Fibroblast of skin of left biceps (primary cell): ENCODE data around the gene GJA9.
"Not testable (repeated sequence)": the region's sequence is repeated elsewhere in the genome, so short reads cannot be mapped to it uniquely, and the experiment has no call there.

Source experiments
- DNase-seq, 2 experiments: peaks; one replicate each; pipeline ENCODE4 v3.0.0-alpha.2; 2013; ENCODE audit warnings: low read depth in 2 of 2

GJA9 gene

DNA sequence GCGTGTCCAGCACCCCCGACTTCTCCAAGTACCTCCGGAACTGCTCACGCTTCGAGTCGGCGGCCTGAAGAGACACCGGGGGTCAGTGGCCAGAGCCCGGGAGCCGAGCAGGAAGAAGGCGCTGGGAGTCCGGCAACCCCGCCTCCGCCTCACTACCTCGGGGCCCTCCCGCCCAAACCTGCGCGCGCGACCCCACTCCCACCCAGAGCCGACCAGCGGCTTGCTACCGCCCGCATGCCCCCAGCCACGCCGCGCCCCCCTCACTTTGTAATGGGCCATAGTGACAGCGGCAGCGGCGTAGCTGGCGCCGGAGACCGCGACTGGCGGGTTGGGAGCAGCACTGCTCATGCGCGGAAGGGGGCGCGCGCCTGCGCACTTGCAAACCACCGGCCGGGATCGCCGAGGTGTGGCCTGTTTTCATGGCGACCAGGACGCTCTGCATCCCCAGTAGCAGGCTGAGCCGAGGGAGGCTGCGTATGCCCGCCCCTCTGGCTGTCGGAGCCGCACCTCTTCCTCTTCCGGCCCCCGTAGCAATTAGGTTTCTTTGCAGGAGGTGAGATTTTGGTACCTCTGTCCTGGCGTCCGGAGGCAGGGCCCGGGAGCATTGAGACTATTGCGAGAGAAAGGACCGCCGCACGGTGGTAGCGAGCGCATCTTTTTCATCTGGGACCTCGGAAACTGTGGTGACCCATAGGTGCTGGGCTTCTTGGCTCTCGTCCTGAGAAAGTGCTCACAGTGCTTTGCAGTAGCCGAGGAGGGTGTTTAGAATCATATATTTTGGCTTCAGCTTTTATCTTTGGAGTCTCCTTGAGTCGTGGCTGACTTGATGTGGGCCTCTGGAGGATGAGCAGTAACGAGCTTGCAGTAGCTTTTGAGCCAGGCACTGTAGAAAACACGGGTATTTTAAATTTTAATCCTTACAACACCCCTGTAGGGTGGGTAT lies 8.1 kb downstream of the GJA9 start, which contains the start of gene MYCBP:
MYCBP (minus strand) TSS at position 322 of the 943 bp plus-strand sequence; CDS start at position 279, 43 bp downstream.
- DNase-seq, result peak; percentile 81 to 83

DNA sequence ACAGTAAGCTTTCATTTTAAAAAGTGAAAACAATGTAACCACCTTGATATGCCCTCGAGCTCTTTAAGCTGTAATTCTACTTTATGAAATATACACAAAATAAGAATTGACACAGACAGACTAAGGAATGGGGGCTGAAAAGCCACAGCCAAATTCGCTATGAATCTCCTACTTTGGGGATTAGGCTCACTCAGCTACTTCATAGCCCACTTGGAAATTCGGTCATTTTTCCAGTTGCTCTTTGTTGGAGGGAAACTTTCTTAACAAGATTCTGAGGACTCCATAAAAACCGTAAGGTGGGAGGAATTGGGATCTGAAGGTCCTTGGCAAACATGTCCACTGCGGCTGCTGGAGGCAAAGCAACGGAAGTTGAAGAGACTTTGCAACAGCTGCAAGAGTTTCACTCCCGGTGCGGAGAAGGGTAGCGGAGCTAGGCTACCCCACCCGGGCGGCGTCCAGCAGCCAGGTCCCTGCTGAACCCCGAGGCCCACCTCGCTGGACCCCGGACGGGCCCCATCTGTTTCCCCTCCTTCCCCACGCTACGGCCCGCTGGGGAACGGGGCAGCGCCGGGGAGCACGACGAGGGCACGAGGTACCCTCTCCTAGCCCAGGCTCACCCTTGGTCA lies 8.9 kb downstream of the GJA9 start:
- no peak for DNase-seq

DNA sequence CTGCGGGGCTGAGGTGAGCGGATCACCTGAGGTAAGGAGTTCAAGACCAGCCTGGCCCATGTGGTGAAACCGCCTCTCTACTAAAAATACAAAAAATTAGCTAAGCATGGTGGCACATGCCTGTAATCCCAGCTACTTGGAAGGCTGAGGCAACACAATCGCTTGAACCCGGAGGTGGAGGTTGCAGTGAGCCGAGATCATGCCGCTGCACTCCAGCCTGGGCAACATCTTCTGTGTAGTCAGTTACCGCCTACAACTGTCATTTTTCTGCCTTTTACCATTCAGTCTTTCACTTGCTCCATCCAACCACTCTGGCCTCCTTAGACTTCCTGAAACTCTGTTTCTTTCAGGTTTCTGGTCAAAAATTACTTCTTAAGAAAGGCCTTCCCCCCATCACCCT lies 10.4 kb downstream of the GJA9 start:
- DNase-seq, result no peak

DNA sequence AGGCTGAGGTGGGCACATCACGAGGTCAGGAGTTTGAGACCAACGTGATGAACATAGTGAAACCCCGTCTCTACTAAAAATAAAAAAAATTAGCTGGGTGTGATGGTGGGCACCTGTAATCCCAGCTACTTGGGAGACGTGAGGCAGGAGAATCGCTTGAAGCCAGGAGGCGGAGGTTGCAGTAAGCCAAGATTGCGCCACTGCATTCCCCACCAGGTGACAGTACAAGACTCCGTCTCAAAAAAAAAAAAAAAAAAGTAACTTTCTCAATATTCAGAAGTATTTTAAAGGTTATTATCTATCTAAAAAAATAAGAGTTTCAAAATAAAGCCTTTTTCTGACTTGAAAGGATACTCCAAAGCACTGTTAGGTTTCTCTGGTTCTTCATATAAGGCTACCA lies 14.2 kb downstream of the GJA9 start:
- no peak for DNase-seq

DNA sequence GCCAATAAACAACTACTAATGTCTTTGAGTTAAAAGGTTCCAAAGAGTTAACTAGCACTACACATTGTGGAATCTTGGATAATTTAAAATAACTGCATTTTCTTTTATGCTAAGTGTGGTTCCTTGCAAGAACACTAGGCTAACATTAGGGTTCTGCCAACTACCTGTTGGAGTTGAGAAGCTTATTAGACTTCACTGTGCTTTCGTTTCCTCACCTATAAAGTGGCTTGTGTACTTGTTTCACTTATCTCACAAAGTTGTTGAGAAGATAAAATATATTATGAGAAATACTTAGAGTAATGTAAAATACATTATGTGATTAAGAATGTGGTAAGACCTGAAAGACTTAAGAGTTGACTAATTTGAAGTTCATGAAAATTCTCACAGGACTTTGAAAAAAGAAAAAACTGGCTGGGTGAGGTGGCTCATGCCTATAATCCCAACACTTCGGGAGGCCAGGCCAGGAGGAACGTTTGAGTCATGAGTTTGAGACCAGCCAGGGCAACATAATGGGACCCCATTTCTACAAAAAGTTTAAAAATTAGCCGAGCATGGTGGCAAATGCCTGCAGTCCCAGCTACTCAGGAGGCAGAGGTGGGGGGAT lies 16.2 kb downstream of the GJA9 start:
- no peak for DNase-seq

DNA sequence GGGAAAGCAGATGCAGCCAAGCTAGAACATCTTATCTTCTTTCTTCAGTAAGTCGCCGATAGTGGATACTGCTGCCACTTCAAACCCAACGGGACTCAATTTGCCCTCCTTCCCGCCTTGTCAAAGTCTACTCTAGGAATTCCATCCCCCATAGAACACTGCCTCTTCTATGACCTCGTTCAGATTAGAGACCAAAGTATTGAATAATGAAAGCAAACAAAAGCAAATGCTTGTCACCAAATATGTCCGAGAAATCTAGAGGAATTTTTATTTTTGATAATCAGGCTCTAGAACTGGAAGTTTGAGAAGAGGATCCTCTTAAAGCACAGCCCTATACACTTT lies 21.0 kb downstream of the GJA9 start:
- no peak for DNase-seq

DNA sequence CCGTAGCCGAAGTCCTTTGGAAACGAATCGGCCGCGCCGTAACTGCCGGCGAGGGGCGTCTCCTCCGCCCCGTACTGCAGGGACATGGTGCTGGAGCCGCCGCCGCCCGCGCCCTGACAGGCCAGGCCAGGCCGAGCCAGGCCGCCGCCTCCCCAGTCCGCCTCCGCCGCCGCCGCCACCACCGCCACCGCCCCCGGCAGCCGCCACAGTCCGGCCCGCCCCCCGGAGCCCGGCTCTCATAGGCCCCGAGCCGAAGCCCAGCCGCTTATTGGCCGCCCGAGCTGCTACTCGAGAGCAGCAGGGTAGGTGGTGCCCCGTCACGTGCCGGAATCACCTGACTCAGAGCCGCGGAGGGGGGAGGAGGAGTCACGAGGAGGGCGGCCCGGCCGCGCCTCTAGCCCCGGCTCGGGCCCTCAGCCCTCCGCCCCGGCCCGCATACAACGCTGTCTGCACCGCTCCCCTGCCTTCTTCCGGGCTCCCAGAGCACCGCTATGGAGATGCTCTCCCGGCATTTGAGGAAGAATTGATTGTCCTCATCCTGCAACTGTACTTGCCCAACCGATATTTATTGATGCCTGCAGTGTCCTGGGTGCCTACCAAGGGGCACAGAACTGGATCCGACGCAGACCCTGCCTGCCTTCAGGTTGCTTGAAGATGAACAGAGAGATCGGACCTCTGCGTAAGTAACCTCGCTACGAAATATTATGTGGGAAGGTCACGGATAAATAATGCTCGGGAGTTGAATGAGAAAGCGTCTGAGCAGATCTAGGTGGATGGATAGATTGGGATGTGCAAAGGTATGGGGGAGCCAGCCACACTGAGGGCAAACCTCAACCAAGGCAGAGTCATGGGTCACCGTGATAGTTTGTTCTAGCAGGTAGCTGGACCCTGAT lies 21.6 kb downstream of the GJA9 start, which contains the start of gene RRAGC:
RRAGC (minus strand) TSS at position 212 of the 893 bp plus-strand sequence; CDS start at position 86, 126 bp downstream.
- DNase-seq, result peak; percentile 94 to 95

DNA sequence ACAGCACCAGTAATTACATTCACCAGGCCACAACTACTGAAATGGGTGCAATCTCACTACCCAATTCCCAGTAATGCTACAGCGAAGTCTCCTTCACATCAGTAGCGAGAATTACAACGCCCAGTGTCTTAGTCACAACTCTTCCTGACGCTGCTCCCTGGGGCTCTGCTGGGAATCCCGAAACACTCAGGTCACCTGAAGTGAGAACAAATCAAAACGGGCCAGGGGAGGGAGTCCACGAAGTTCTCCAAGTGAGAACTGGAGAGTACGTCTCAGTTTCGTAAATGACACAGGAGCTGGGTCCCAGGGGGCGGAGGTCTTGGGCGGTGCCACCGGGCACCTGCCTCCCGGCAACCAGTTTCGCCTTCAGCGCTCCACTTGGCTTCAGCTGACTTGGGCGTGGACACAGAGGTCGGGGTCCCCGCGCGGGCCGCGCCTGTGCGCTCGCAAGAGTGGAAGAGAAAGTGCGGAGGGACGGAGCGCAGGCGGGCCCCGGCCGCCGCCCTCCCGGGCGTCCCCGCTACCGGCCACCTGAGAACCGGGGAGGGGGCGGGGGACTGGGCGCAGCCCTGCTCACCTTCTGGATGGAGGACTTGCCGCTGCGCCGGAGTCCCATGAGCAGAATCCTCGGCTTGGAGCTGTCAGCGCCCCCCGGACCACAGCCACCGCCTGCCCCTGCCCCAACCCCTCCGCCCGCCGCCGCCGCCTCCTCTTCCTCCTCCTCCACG lies 22.4 kb downstream of the GJA9 start:
- DNase-seq, result no peak

DNA sequence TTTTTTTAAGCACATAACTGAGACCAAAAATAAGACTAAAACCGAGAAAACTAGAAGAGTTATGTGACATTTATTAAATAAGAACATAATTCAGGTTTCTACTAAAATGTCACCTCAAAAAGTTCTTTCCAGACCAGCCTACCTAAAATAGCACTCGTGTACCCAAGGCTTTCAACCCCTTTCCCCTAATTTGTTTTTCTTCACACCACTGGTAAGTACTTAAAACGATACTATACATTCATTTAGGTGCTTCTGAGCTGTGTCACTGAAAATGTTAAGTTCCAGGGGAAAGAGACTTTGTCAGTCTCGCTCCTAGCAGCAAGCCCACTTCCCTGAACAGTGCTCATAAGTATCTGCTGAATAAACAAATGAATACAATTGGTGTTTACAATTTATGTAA lies 28.6 kb downstream of the GJA9 start:
- no peak for DNase-seq

DNA sequence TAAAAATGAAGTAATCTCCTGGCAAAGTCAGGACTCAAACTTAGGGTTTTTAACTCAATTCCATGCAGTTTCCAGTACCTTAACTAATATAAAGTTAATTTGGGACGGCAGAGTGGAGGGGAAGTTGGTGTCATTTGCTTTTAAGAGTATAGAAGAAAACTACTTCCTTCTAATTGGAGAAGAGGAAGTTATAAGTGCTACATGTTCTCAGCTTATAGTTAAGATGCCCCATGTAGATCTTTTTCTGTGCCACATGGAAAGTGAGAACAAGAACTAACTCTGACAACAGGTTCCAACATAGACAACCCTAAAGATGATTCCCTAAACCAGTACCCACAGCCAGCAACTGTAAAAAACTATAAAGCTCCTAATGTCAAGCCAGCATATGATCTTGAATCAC lies 33.3 kb downstream of the GJA9 start:
- no peak for DNase-seq

DNA sequence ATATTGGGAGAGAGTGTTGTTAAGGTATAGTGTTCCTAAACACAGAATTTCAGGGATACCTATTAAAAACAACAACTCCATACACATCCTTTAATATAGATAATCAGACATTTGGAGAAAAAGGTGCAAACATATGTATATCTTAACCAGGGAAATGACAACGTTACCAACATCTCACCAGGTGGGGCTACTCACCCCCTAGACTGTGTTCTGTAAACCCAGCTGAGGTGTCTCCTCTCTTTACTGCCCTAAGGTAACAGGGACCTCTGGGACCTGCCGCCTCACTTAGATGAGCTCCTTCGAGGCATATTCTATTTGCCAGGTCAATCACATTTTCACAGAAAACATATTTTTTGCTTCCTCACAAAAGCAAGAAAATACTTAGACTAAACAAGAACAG lies 35.2 kb downstream of the GJA9 start:
- no peak for DNase-seq

DNA sequence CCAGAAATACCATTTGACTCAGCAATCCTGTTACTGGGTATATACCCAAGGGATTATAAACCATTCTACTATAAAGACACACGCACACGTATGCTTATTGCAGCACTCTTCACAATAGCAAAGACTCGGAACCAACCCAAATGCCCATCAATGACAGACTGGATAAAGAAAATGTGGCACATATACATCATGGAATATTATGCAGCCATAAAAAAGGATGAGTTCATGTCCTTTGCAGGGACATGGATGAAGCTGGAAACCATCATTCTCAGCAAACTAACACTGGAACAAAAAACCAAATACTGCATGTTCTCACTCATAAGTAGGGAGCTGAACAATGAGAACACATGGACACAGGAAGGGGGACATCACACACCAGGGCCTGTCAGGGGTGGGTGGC lies 36.3 kb downstream of the GJA9 start:
- not testable (repeated sequence) for DNase-seq

DNA sequence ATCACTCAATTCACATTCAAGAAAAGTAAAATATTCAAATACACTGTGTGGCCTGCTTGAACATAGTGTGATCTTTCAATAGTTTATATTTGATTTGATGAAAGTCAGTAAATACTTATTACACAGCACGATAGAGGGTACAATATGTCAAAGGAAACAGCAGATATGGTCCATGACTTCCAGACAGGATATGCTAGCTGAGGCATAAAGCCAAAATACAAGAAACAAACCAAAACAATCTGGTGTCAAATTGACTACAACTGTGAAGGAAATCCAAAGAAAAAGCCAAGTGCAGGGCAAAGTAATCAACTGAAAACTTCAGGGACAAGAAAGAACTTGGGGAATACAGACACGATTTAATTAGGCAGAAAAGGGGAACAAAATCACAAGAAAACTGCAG lies 41.1 kb downstream of the GJA9 start:
- DNase-seq, result no peak

DNA sequence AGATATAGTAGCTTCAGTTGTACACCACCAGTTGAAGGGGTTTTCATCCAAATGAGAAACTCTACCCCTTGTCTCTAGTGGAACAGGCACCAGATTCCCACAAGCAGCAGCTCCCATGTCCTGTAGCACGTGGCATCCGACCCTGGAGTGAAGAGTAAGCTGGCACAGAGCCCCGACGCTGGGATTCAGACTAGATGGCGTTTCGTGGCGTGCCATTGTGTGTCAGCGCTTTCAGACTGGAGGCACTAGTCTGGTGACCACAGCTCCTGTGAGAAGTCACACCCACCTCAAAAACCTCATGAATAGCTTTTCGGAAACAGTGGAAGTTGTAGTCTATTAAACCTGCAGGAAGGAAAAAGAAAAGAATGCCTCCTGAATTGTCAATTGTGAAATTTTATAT lies 42.0 kb downstream of the GJA9 start:
- DNase-seq, result no peak

DNA sequence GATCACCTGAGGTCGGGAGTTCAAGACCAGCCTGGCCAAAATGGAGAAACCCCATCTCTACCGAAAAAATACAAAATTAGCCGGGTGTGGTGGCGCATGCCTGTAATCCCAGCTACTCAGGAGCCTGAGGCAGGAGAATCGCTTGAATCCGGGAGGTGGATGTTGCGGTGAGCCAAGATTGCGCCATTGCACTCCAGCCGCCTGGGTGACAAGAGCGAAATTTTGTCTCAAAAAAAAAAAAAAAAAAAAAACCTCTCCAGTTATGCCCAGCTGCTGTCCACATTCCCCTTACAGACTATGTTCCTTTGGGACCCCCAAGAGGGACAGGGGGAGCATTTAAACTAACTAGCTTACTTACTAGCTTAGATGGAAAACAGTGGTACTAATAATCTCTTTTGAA lies 45.1 kb downstream of the GJA9 start:
- not testable (repeated sequence) for DNase-seq

DNA sequence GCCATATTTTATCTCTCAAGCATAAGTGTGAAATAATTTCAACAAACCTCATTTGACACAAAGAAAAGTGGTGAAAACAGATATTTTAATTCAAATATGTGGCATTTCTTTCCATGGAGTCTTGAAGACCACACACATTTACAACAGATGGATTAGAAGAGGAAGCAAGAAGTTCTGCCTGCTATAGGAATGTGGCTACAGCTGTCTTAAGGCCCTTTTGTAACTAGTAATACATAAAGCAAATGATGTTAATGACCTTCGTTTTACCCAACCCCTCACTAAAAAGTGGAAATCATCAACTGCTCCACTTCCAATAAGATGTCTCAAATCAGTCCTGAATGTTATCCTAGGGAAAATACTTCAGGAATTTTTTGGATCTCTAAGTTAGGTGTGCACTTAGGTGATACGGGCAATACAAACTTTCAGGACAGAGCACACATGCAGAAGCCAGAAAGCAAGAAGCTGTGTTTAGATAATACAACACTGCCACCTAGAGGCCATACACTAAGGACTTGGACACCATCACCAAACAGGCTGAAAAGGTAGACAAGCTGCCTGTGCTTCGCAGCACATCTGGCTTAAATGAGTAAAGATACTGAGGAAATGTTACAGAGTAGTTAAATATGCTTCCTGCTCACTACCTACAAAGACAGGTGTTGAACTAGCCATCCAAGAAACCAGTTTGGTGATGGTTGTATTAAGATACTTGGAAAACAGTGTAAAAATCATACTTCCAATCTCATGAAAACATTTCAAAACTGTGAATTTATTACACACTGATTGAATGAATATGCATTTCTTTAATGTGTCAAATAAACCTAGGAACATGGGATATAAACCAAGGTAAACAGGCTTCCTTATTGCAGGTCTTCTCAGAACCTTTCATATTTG lies 46.2 kb downstream of the GJA9 start:
- DNase-seq, result peak; percentile 36 to 40

DNA sequence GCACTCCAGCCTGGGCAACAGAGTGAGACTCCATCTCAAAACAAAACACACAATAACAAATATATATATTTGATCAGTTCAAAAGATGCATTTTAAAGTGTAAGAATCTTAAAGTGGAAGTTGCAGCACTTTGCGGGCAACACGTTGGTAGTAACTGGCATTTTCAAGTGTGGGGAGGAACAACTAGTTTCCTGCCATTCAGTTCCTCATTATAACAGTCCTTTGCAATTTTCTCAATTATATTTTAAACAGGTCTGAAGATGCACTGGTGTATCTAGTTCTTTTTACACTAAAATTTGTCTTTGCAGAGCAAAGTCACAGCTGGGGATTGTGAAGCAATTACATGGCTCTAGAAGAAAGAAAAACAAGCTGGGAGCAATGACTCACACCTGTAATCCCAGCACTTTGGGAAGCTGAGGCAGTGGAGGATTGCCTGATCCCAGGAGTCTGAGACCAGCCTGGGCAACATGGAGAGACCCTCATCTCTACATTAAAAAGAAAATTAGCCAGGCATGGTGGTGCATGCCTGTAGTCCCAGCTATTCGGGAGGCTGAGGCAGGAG lies 47.1 kb downstream of the GJA9 start:
- DNase-seq, result no peak

DNA sequence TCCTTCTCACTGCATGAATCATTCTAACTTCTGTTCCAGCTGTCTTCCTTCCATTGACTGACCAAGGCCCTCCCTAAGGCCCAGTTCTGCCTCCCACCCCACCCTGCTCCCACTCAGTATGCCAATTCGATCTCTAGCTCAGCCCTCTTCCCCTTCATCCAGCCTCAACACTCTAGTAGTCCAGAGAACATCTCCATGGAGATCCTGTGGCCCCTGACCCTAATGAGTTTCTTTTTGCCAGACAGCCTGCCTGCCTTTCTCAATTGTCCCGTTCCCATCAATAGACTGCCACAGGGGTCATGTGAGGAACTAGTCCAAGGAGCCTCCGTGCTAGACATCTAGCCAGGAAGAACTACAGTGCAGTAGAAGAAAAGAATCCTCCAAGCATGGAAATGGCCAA lies 48.2 kb downstream of the GJA9 start:
- DNase-seq, result no peak

DNA sequence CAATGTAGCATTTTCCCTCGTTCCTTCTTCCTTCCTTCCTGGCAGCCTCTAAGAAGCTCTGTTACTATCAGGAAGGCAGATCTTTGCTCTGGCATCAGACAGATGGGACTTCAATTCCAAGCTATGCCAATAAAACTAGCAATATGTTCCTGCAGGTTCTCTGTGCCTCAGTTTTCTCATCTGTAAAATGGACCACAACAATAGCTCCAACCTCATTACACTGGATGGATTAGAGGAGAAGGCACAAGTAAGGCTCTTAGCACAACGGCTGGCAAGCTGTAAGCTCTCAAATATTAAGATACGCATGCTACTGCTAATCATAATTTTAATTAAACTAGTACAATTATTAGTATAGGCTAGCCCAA lies 49.0 kb downstream of the GJA9 start:
- no peak for DNase-seq
